ENCODE measurements around the gene DNAH17. TPM values are rescaled to one million over a fixed set of nuclear protein-coding genes. Genes with fewer than 3 reads are reported as not detected.

DNAH17 gene
- not detected for total RNA-seq
- long read RNA-seq, partial matches to known transcripts = 0 of 1 reads
- long read RNA-seq, other reads (novel, unspliced or antisense) = 1 of 1 reads

GRCh38 chr17:78577296-78577695 is at the start of gene DNAH17:
Gene DNAH17, minus strand, starts transcription at chr17:78577396. Its CDS starts 2,339 bp downstream, at chr17:78575057.
- Histone ChIP-seq H3K9me3 (replicated peaks) (no peaks in the 10 kb centered on the region), H3K36me3 (no peaks in the 10 kb centered on the region), H3K27ac (replicated peaks) (peak within 1 kb of the TSS; percentile 64), H3K4me1 (peaks cover 20% of the 10 kb centered on the region), H3K27me3 (ENCODE audit: low read depth) (peaks cover 7% of the 10 kb centered on the region), H3K4me3 (no peak within 1 kb of the TSS)
- intact Hi-C loops (cut with micrococcal nuclease) = no loop called here
- TF ChIP-seq CTCF (IDR thresholded peaks at IDR 0.05; ENCODE audit: borderline replicate concordance) = no peak
- no peak for DNase-seq

- H3K4me1 ChIP-seq = no peaks in the 10 kb centered on the region
- TF ChIP-seq CTCF (IDR thresholded peaks at IDR 0.05; ENCODE audit: borderline replicate concordance) = no peak
- H3K4me3 ChIP-seq = no peak overlapping the region
- H3K9me3 ChIP-seq (replicated peaks) = peaks cover 4% of the 10 kb centered on the region
- intact Hi-C loops (cut with micrococcal nuclease) = no loop called here
- H3K27ac ChIP-seq (replicated peaks) = no peak overlapping the region
- no peaks in the 10 kb centered on the region for H3K36me3 ChIP-seq
- DNase-seq = no peak
- H3K27me3 ChIP-seq (ENCODE audit: low read depth) = peaks cover 11% of the 10 kb centered on the region
Measured at GRCh38 chr17:78624324-78625151, 47.3 kb upstream of the DNAH17 start.

GRCh38 chr17:78623541-78623940 is 46.3 kb upstream of the DNAH17 start:
- Histone ChIP-seq H3K36me3 (no peaks in the 10 kb centered on the region), H3K9me3 (replicated peaks) (peaks cover 4% of the 10 kb centered on the region), H3K27ac (replicated peaks) (no peak overlapping the region), H3K4me3 (no peak overlapping the region), H3K4me1 (no peaks in the 10 kb centered on the region), H3K27me3 (ENCODE audit: low read depth) (peaks cover 11% of the 10 kb centered on the region)
- intact Hi-C loops (cut with micrococcal nuclease) = no loop called here
- no peak for TF ChIP-seq CTCF (IDR thresholded peaks at IDR 0.05; ENCODE audit: borderline replicate concordance)
- DNase-seq = no peak

GRCh38 chr17:78622491-78623265 is 45.5 kb upstream of the DNAH17 start:
- Histone ChIP-seq H3K27ac (replicated peaks) (no peak overlapping the region), H3K36me3 (no peaks in the 10 kb centered on the region), H3K9me3 (replicated peaks) (peaks cover 4% of the 10 kb centered on the region), H3K4me3 (no peak overlapping the region), H3K27me3 (ENCODE audit: low read depth) (peaks cover 11% of the 10 kb centered on the region), H3K4me1 (no peaks in the 10 kb centered on the region)
- intact Hi-C loops (cut with micrococcal nuclease) = no loop called here
- no peak for DNase-seq
- TF ChIP-seq CTCF (IDR thresholded peaks at IDR 0.05; ENCODE audit: borderline replicate concordance) = no peak

DNA sequence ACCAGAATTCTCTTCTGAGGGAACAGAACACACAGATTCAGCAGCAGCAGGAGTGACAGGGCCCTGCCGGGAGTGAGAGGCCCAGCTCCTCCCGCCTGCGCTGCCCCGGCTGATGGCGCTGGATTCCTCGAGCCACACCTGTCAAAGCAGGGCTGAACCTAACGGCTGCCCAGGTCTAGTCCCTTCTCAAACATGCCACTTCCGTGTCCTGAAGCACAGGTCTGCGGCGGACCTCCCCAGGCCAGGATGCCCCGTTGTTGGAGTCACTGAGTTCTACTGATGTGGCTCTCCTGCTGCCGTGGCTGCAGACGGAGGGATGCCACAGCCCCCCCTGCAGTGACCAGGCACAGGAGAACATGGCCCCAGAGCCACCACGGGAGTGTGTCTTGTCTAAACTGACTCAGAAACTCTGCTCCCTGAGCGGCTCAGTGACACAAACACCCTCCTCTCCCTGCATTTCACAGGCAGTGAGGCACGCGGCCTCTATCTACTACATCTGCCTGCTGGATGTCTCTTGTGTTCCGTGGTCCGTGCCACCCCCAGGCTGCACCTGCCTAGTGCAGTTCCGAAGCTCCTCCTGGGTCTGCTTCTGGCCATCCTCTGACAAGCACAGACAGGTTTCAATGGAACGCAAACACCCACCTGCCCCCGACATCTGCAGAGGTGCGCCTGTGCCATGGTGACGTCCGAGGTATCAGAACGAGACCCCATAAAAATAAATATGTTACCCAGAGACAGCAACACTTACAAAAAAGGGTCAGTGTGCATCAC is 44.7 kb upstream of the DNAH17 start:
- TF ChIP-seq CTCF (IDR thresholded peaks at IDR 0.05; ENCODE audit: borderline replicate concordance) = no peak
- no peak for DNase-seq
- intact Hi-C loops (cut with micrococcal nuclease) = no loop called here
- H3K4me3 ChIP-seq = no peak overlapping the region
- no peaks in the 10 kb centered on the region for H3K36me3 ChIP-seq
- no peak overlapping the region for H3K27ac ChIP-seq (replicated peaks)
- H3K27me3 ChIP-seq (ENCODE audit: low read depth) = peaks cover 5% of the 10 kb centered on the region
- peaks cover 4% of the 10 kb centered on the region for H3K9me3 ChIP-seq (replicated peaks)
- H3K4me1 ChIP-seq = no peaks in the 10 kb centered on the region
